Motor neuron (in vitro differentiated cells): Measurements from ENCODE around the gene LNP1. TPM values are rescaled to one million over a fixed set of nuclear protein-coding genes. Genes with fewer than 3 reads are reported as not detected.
A peak's percentile ranks its signal among the peaks of the same experiment; 100 is the strongest.
"Not testable (repeated sequence)": the region's sequence is repeated elsewhere in the genome, so short reads cannot be mapped to it uniquely, and the experiment has no call there.

ENCODE experiments used
- ATAC-seq, 8 experiments: fragments of 200-7000 bp; cut with Tn5 transposase; replicated peaks in 6 of 8; 2 replicates each; pipeline ENCODE4 v1.8.0; 2021; ENCODE audit warnings: mild to moderate bottlenecking in 8 of 8, moderate library complexity in 8 of 8
- H3K27ac ChIP-seq, 2 donors: fragments of 250-450 bp; sonication (Bioruptor Pico); 2 replicates each; pipeline ENCODE4 v1.9.0; 2021; ENCODE audit warnings: antibody characterized with exemption in 2 of 2, mild to moderate bottlenecking in 2 of 2, moderate library complexity in 1 of 2
- H3K4me1 ChIP-seq, 2 donors: fragments of 250-450 bp; sonication (Bioruptor Pico); replicated peaks in 1 of 2; 2 replicates each; pipeline ENCODE4 v1.6.1; 2021; ENCODE audit warnings: antibody characterized with exemption in 2 of 2, mild to moderate bottlenecking in 2 of 2, moderate library complexity in 1 of 2
- H3K4me3 ChIP-seq, 5 donors: fragments of 250-450 bp; sonication (Bioruptor Pico); 2 replicates each; pipeline ENCODE4 v1.9.0; 2021; ENCODE audit warnings: antibody characterized with exemption in 5 of 5, mild to moderate bottlenecking in 5 of 5, moderate library complexity in 4 of 5
- WGBS, 10 experiments: fragments of 450-650 bp; shearing (Covaris generic); methylation state at CpG; one replicate each; pipeline ENCODE4 v1.0.0; 2022; 5-methylcytosine and 5-hydroxymethylcytosine counted together
- in situ Hi-C, 9 experiments: fragments of 400-800 bp; cut with MboI; loops; one replicate each; pipeline ENCODE4 v1.15.0; 2021; ENCODE audit warnings: low sequenced_read_pairs in 9 of 9, low pct_unique_long_range_greater_than_20kb in 2 of 9; ENCODE audit not compliant: unreplicated experiment in 9 of 9
- total RNA-seq, 8 experiments: library from RNA; unstranded; fragments of 300-600 nt; gene quantifications; 2 replicates each; pipeline versions ENCODE4 v1.2.3 to v1.2.4, GENCODE V29; 2022

LNP1 gene
- total RNA-seq: 10 to 100 TPM in 4 of 8 experiments, 1 to 10 TPM in 4; 1.1 to 18.3 (median 10.7) TPM

- Histone ChIP-seq H3K4me3 (peak within 1 kb of the TSS; percentile 55 to 97 (median 79)), H3K27ac (peak within 1 kb of the TSS; percentile 88 to 93), H3K4me1 (peaks cover 3 to 15% of the 10 kb centered on the region in 2 donors)
- ATAC-seq: peak; percentile 89 to 94 (median 93)
- in situ Hi-C loops: no loop called here
- WGBS, 10 experiments: 0 to 3% (median 0%) methylated on average over 2 to 26 of the region's 64 CpGs; no CpG with 5 or more reads in 3 of the 10 experiments
These were observed at the start of gene LNP1, which contains the start of gene TOMM70 for GRCh38 chr3:100400780-100401673. LNP1 (plus strand) TSS chr3:100401539; CDS start chr3:100429730, 28,191 bp downstream. TOMM70 (minus strand) TSS chr3:100401089; CDS start chr3:100400949, 140 bp downstream.

- no CpG with 5 or more reads among the region's 2 CpGs for WGBS, 10 experiments
- ATAC-seq: not testable (repeated sequence)
These were observed 49.6 kb upstream of the LNP1 start for GRCh38 chr3:100351770-100352169.

GRCh38 chr3:100352296-100353231 lies 48.8 kb upstream of the LNP1 start:
- in situ Hi-C loops: no loop called here
- no peaks in the 10 kb centered on the region for H3K4me1 ChIP-seq
- ATAC-seq: no peak
- H3K27ac ChIP-seq: no peak overlapping the region
- no peak overlapping the region for H3K4me3 ChIP-seq
- WGBS, 10 experiments: 83 to 100% (median 93%) methylated on average over 2 to 8 of the region's 10 CpGs

More at GRCh38 chr3:100351770-100352169, 49.6 kb upstream of the LNP1 start:
- H3K27ac ChIP-seq, H3K4me1 ChIP-seq, in situ Hi-C loops, H3K4me3 ChIP-seq: not testable (repeated sequence)

- H3K4me3 ChIP-seq: no peak overlapping the region
- WGBS, 10 experiments: 93 to 100% (median 100%) methylated on average over 1 to 3 of the region's 3 CpGs; no CpG with 5 or more reads in 2 of the 10 experiments
- ATAC-seq: no peak
- in situ Hi-C loops: no loop called here
- no peaks in the 10 kb centered on the region for H3K4me1 ChIP-seq
- no peak overlapping the region for H3K27ac ChIP-seq
These were observed 46.5 kb upstream of the LNP1 start for GRCh38 chr3:100354850-100355249.

- no peak for ATAC-seq
- in situ Hi-C loops: no loop called here
- Histone ChIP-seq H3K27ac (no peak overlapping the region), H3K4me1 (no peaks in the 10 kb centered on the region), H3K4me3 (no peak overlapping the region)
- WGBS, 10 experiments: 83 to 100% (median 95%) methylated on average over 1 to 2 of the region's 2 CpGs; no CpG with 5 or more reads in 2 of the 10 experiments
These were observed 42.9 kb upstream of the LNP1 start for GRCh38 chr3:100358413-100358812.

GRCh38 chr3:100359035-100359434 lies 42.3 kb upstream of the LNP1 start:
- in situ Hi-C loops: no loop called here
- no peak overlapping the region for H3K27ac ChIP-seq
- WGBS, 10 experiments: 60 to 100% (median 89%) methylated on average over 1 to 3 of the region's 3 CpGs
- no peak overlapping the region for H3K4me3 ChIP-seq
- ATAC-seq: no peak
- no peaks in the 10 kb centered on the region for H3K4me1 ChIP-seq

GRCh38 chr3:100360757-100361496 lies 40.4 kb upstream of the LNP1 start:
- H3K27ac ChIP-seq: no peak overlapping the region
- 70 to 100% (median 100%) methylated on average over 1 to 4 of the region's 4 CpGs; no CpG with 5 or more reads in 1 of the 10 experiments for WGBS, 10 experiments
- no peaks in the 10 kb centered on the region for H3K4me1 ChIP-seq
- in situ Hi-C loops: no loop called here
- no peak for ATAC-seq
- no peak overlapping the region for H3K4me3 ChIP-seq

- no peak for ATAC-seq
- in situ Hi-C loops: no loop called here
- whole genome bisulfite sequencing, 10 experiments: 67 to 100% (median 100%) methylated on average over 1 of the region's 1 CpG; no CpG with 5 or more reads in 4 of the 10 experiments
- H3K4me1 ChIP-seq: no peaks in the 10 kb centered on the region
- H3K27ac ChIP-seq: no peak overlapping the region
- no peak overlapping the region for H3K4me3 ChIP-seq
These were observed 39.4 kb upstream of the LNP1 start for GRCh38 chr3:100361897-100362296.

GRCh38 chr3:100364421-100364820 lies 36.9 kb upstream of the LNP1 start:
- Histone ChIP-seq H3K4me3 (no peak overlapping the region), H3K27ac (no peak overlapping the region), H3K4me1 (no peaks in the 10 kb centered on the region)
- no peak for ATAC-seq
- WGBS, 10 experiments: 92 to 100% (median 94%) methylated on average over 1 to 3 of the region's 3 CpGs; no CpG with 5 or more reads in 5 of the 10 experiments
- in situ Hi-C loops: no loop called here

GRCh38 chr3:100366424-100366823 lies 34.9 kb upstream of the LNP1 start:
- Histone ChIP-seq H3K4me1 (no peaks in the 10 kb centered on the region), H3K4me3 (no peak overlapping the region), H3K27ac (no peak overlapping the region)
- in situ Hi-C loops: no loop called here
- ATAC-seq: no peak
- 50 to 100% (median 85%) methylated on average over 1 to 2 of the region's 2 CpGs; no CpG with 5 or more reads in 2 of the 10 experiments for WGBS, 10 experiments

GRCh38 chr3:100368441-100368840 lies 32.9 kb upstream of the LNP1 start:
- ATAC-seq: no peak
- in situ Hi-C loops: no loop called here
- Histone ChIP-seq H3K27ac (no peak overlapping the region), H3K4me1 (no peaks in the 10 kb centered on the region), H3K4me3 (no peak overlapping the region)
- 82 to 100% (median 96%) methylated on average over 3 to 8 of the region's 8 CpGs for WGBS, 10 experiments

- no peak for ATAC-seq
- Histone ChIP-seq H3K27ac (no peak overlapping the region), H3K4me3 (no peak overlapping the region), H3K4me1 (no peaks in the 10 kb centered on the region)
- WGBS, 10 experiments: 60 to 100% (median 80%) methylated on average over 1 of the region's 1 CpG; no CpG with 5 or more reads in 3 of the 10 experiments
- in situ Hi-C loops: no loop called here
These were observed 30.6 kb upstream of the LNP1 start for GRCh38 chr3:100370756-100371155.
